GM18870 (cell line): ENCODE results near the gene ARRDC3.
"Not testable (repeated sequence)": the region's sequence is repeated elsewhere in the genome, so short reads cannot be mapped to it uniquely, and the experiment has no call there.

Experiments
- ATAC-seq: cut with Tn5 transposase; IDR thresholded peaks from one replicate; pipeline ENCODE4 v1.9.1; 2021; ENCODE audit warnings: moderate library complexity; ENCODE audit not compliant: unreplicated experiment

The ARRDC3 gene

GRCh38 chr5:91361055-91361701 lies 21.9 kb downstream of the ARRDC3 start:
- ATAC-seq: peak; percentile 96

GRCh38 chr5:91359962-91360609 lies 23.0 kb downstream of the ARRDC3 start:
- ATAC-seq: no peak

- ATAC-seq: no peak
Measured at GRCh38 chr5:91357806-91358205, 25.3 kb downstream of the ARRDC3 start.

GRCh38 chr5:91357012-91357634 lies 26.0 kb downstream of the ARRDC3 start:
- ATAC-seq: no peak

GRCh38 chr5:91354867-91355266 lies 28.2 kb downstream of the ARRDC3 start:
- ATAC-seq: peak; percentile 54

GRCh38 chr5:91352831-91353695 lies 30.1 kb downstream of the ARRDC3 start:
- no peak for ATAC-seq

- ATAC-seq: no peak
Measured at GRCh38 chr5:91345461-91345860, 37.7 kb downstream of the ARRDC3 start.

GRCh38 chr5:91344661-91345200 lies 38.4 kb downstream of the ARRDC3 start:
- ATAC-seq: not testable (repeated sequence)

GRCh38 chr5:91343916-91344315 lies 39.2 kb downstream of the ARRDC3 start:
- ATAC-seq: no peak

- ATAC-seq: not testable (repeated sequence)
Measured at GRCh38 chr5:91342931-91343330, 40.2 kb downstream of the ARRDC3 start.

GRCh38 chr5:91341154-91341553 lies 42.0 kb downstream of the ARRDC3 start:
- ATAC-seq: no peak

GRCh38 chr5:91340532-91340931 lies 42.6 kb downstream of the ARRDC3 start:
- no peak for ATAC-seq

- no peak for ATAC-seq
Measured at GRCh38 chr5:91339063-91339705, 43.9 kb downstream of the ARRDC3 start.

GRCh38 chr5:91332267-91333045 lies 50.7 kb downstream of the ARRDC3 start:
- ATAC-seq: peak; percentile 91

- no peak for ATAC-seq
Measured at GRCh38 chr5:91331705-91332104, 51.4 kb downstream of the ARRDC3 start.

- ATAC-seq: no peak
Measured at GRCh38 chr5:91329283-91329682, 53.8 kb downstream of the ARRDC3 start.

- ATAC-seq: no peak
Measured at GRCh38 chr5:91328743-91329142, 54.4 kb downstream of the ARRDC3 start.

GRCh38 chr5:91322981-91323380 lies 60.1 kb downstream of the ARRDC3 start:
- ATAC-seq: not testable (repeated sequence)

- no peak for ATAC-seq
Measured at GRCh38 chr5:91319667-91320066, 63.5 kb downstream of the ARRDC3 start.

GRCh38 chr5:91318724-91319123 lies 64.4 kb downstream of the ARRDC3 start:
- ATAC-seq: no peak
